PC-9 (cell line): ENCODE measurements around the gene SNX5. TPM values are rescaled to one million over a fixed set of nuclear protein-coding genes. Genes with fewer than 3 reads are reported as not detected.

Source experiments
- BruUV-seq: library from RNA; stranded (reverse); fragments of 400-500 nt; replicated peaks from 2 replicates; lab custom pipeline; 2021; lab: Mats Ljungman, UMichigan
- CTCF ChIA-PET: fragments of 300-600 bp; sonication (Branson Sonifier 250); formaldehyde crosslinking; loops from one replicate; lab custom pipeline; 2022; ENCODE audit warnings: antibody characterized with exemption; lab: Charles Lee
- POLR2A ChIA-PET: fragments of 300-600 bp; sonication (Branson Sonifier 250); formaldehyde crosslinking; loops from one replicate; lab custom pipeline; 2022; ENCODE audit warnings: antibody characterized with exemption; ENCODE audit not compliant: unreplicated experiment; lab: Charles Lee
- DNase-seq, 2 experiments: peaks; one replicate each; pipeline versions ENCODE4 v3.0.0 to v3.0.0-alpha.2; 2015 to 2022; ENCODE audit warnings: mixed read lengths in 1 of 2
- H2AFZ ChIP-seq: fragments of 200-600 bp; sonication (generic); 2 replicates; pipeline ENCODE4 v1.8.1; 2017; ENCODE audit warnings: antibody characterized with exemption
- H3F3A ChIP-seq: fragments of 200-600 bp; sonication (generic); 2 replicates; pipeline ENCODE4 v1.8.1; 2017; ENCODE audit warnings: antibody characterized with exemption, mild to moderate bottlenecking, low read depth; ENCODE audit not compliant: insufficient read depth
- H3K27ac ChIP-seq: fragments of 200-600 bp; sonication (generic); 2 replicates; pipeline ENCODE4 v1.6.1; 2016; ENCODE audit warnings: mixed run types
- H3K27me3 ChIP-seq: fragments of 200-600 bp; sonication (generic); 2 replicates; pipeline ENCODE4 v1.6.1; 2016; ENCODE audit warnings: low read depth, mixed run types; ENCODE audit not compliant: insufficient read depth
- H3K36me3 ChIP-seq: fragments of 200-600 bp; sonication (generic); 2 replicates; pipeline ENCODE4 v1.6.1; 2016; ENCODE audit warnings: low read depth, mixed run types
- H3K4me1 ChIP-seq: fragments of 200-600 bp; sonication (generic); replicated peaks from 2 replicates; pipeline ENCODE4 v1.6.1; 2016; ENCODE audit warnings: mixed run types; ENCODE audit not compliant: insufficient read depth
- H3K4me2 ChIP-seq: fragments of 200-600 bp; sonication (generic); 2 replicates; pipeline ENCODE4 v1.6.1; 2017; ENCODE audit warnings: mixed run types
- H3K4me3 ChIP-seq: fragments of 200-600 bp; sonication (generic); 2 replicates; pipeline ENCODE4 v1.6.1; 2016; ENCODE audit warnings: mixed run types
- H3K79me2 ChIP-seq: fragments of 200-600 bp; sonication (generic); 2 replicates; pipeline ENCODE4 v1.6.1; 2017; ENCODE audit warnings: low read depth, mixed run types
- H3K9me2 ChIP-seq: fragments of 200-600 bp; sonication (generic); 2 replicates; pipeline ENCODE4 v1.8.1; 2017; ENCODE audit warnings: mild to moderate bottlenecking; ENCODE audit not compliant: insufficient read depth
- H3K9me3 ChIP-seq: fragments of 200-600 bp; sonication (generic); 2 replicates; pipeline ENCODE4 v1.8.1; 2016; ENCODE audit warnings: low read depth; ENCODE audit not compliant: insufficient read depth
- H4K20me1 ChIP-seq: fragments of 200-600 bp; sonication (generic); 2 replicates; pipeline ENCODE4 v1.8.1; 2017; ENCODE audit not compliant: insufficient read depth
- EZH2 ChIP-seq: fragments of 200-600 bp; sonication (generic); IDR thresholded peaks from 2 replicates; pipeline ENCODE4 v1.8.0; 2017; ENCODE audit warnings: antibody characterized with exemption, low read depth
- intact Hi-C: fragments of 100-400 bp; cut with micrococcal nuclease; formaldehyde crosslinking; loops from one replicate; pipeline ENCODE4 v1.10.0; 2022; ENCODE audit not compliant: unreplicated experiment
- total RNA-seq: library from RNA; stranded (reverse); gene quantifications from 2 replicates; pipeline ENCODE4 v1.2.3, GENCODE V29; 2021
- TF ChIP-seq, protein P1 (sequence below): fragments of 200-600 bp; sonication (generic); conservative IDR thresholded peaks from 2 replicates; pipeline ENCODE4 v1.6.1; 2017; ENCODE audit warnings: mixed run types, antibody characterized with exemption, mild to moderate bottlenecking, moderate library complexity

The SNX5 gene
- total RNA-seq, 1 experiment from 2014 or later: 116 TPM

DNA sequence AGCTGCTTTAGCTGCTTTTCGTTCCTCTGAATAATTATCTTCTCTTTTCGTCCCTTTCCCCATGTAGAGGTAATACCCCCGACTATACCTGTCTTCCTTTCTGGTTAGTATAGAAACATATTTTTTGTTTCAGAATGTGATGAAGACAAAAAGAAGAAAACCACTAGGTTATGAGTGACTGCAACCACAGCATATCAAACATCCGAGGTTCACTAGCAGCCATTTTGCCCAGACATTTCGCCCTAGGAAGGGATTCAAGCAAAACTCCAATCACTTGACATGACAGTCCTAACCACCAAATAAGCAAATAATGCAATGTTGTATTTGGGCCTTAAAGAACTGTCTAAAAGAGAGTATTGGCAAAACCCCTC lies 9.4 kb downstream of the SNX5 start:
- ChIA-PET CTCF (no interaction called here), POLR2A (interaction anchor here (0.6 kb wide), 1 partner anchor 16 kb away, joined by 8 read pairs; no protein-coding TSS in a partner anchor)
- 0 out of 2 replicates have a peak overlapping the region, but pooled peaks have one; percentile 16 for H3K4me2 ChIP-seq
- H3K36me3 ChIP-seq: peaks cover 34% of the 10 kb centered on the region
- no peaks in the 10 kb centered on the region for H3K9me2 ChIP-seq
- no peak overlapping the region for H3K27ac ChIP-seq
- H3F3A ChIP-seq: peaks cover 32% of the 10 kb centered on the region; the same call in 1 of the 2 replicates
- intact Hi-C loops: no loop called here
- no peaks in the 10 kb centered on the region for H3K9me3 ChIP-seq
- TF ChIP-seq, protein P1, sequence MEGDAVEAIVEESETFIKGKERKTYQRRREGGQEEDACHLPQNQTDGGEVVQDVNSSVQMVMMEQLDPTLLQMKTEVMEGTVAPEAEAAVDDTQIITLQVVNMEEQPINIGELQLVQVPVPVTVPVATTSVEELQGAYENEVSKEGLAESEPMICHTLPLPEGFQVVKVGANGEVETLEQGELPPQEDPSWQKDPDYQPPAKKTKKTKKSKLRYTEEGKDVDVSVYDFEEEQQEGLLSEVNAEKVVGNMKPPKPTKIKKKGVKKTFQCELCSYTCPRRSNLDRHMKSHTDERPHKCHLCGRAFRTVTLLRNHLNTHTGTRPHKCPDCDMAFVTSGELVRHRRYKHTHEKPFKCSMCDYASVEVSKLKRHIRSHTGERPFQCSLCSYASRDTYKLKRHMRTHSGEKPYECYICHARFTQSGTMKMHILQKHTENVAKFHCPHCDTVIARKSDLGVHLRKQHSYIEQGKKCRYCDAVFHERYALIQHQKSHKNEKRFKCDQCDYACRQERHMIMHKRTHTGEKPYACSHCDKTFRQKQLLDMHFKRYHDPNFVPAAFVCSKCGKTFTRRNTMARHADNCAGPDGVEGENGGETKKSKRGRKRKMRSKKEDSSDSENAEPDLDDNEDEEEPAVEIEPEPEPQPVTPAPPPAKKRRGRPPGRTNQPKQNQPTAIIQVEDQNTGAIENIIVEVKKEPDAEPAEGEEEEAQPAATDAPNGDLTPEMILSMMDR: no peak
- no peak for TF ChIP-seq EZH2
- no peak overlapping the region for H2AFZ ChIP-seq
- H3K27me3 ChIP-seq: no peaks in the 10 kb centered on the region
- H3K4me3 ChIP-seq: no peak overlapping the region
- no peak for DNase-seq
- peaks cover 19% of the 10 kb centered on the region for H3K4me1 ChIP-seq
- peaks cover 100% of the 10 kb centered on the region for H3K79me2 ChIP-seq
- peaks cover 91% of the 10 kb centered on the region for H4K20me1 ChIP-seq
- no TSS peak for BruUV-seq

- Histone ChIP-seq H3K27me3 (no peaks in the 10 kb centered on the region), H3K4me1 (peaks cover 13% of the 10 kb centered on the region), H3K9me3 (no peaks in the 10 kb centered on the region), H3K9me2 (no peaks in the 10 kb centered on the region), H2AFZ (no peak overlapping the region), H3F3A (peaks cover 31% of the 10 kb centered on the region; the same call in 1 of the 2 replicates), H4K20me1 (peaks cover 91% of the 10 kb centered on the region), H3K27ac (peak overlapping the region; percentile 27), H3K4me3 (no peak overlapping the region), H3K36me3 (peaks cover 34% of the 10 kb centered on the region), H3K4me2 (peak overlapping the region; percentile 16; the same call in 1 of the 2 replicates), H3K79me2 (peaks cover 100% of the 10 kb centered on the region)
- no TSS peak for BruUV-seq
- TF ChIP-seq, protein P1: no peak
- no peak for TF ChIP-seq EZH2
- POLR2A ChIA-PET: interaction anchor here (0.6 kb wide), 4 partner anchors 17 to 549 kb away, joined by 3 to 9 read pairs (median 6); partner anchors contain the start of gene SEC23B
- intact Hi-C loops: no loop called here
- no peak for DNase-seq
- CTCF ChIA-PET: no interaction called here
Observed at GRCh38 chr20:17958373-17959256, 10.0 kb downstream of the SNX5 start.

DNA sequence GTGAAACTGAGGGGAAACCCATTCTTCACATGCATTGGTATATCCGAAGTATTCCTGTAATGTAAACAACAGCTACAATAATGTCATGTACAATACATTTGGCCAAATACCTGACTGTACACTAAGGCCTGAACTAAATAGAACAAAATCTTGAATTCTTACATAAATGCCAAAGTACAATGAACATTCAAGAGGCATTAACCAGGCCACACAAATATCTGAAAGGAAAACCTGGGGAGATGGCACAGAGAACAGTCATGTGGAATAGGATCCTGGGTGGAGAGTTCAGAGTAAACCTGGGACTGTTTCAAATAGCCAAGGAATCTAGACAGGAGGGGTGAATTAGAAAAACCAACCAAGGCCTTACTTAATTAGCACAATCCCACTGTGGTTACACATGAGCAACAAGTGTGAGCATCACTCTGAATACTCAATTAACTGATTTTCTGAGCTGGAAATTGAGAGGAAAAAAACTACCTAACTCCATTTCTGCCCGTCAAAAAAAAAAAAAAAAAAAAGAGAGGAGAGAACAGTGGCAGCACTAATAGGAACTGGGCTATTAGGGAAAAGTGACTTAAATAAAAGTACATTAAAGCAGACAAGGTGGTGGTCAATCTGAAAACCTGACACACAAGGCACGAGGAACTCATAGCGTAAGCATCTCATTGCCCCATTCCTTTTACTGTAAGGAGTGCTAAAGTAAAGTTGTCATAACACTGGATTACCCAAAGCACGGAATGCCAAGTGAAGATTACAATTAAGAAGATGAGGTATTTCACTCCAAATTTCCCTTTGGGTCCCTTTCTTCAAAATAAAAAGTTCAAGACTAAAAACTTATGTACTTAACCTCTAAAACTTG lies 10.9 kb downstream of the SNX5 start:
- CTCF ChIA-PET: no interaction called here
- peaks cover 38% of the 10 kb centered on the region for H3K36me3 ChIP-seq
- 0 out of 2 replicates have a peak overlapping the region, but pooled peaks have one; percentile 16 for H3K4me2 ChIP-seq
- no peak for DNase-seq
- H3K9me2 ChIP-seq: no peaks in the 10 kb centered on the region
- peaks cover 88% of the 10 kb centered on the region for H4K20me1 ChIP-seq
- peaks cover 100% of the 10 kb centered on the region for H3K79me2 ChIP-seq
- H3K27ac ChIP-seq: peak overlapping the region; percentile 27
- TF ChIP-seq, protein P1: no peak
- no peak for TF ChIP-seq EZH2
- H2AFZ ChIP-seq: no peak overlapping the region
- BruUV-seq: no TSS peak
- H3F3A ChIP-seq: peaks cover 32% of the 10 kb centered on the region; the same call in 1 of the 2 replicates
- POLR2A ChIA-PET: interaction anchor here (0.6 kb wide), 1 partner anchor 550 kb away, joined by 9 read pairs; the partner anchor contains the start of gene SEC23B
- H3K4me1 ChIP-seq: peaks cover 9% of the 10 kb centered on the region
- H3K27me3 ChIP-seq: no peaks in the 10 kb centered on the region
- no peak overlapping the region for H3K4me3 ChIP-seq
- H3K9me3 ChIP-seq: no peaks in the 10 kb centered on the region
- intact Hi-C loops: no loop called here
